ENCODE measurements around the gene PPP6R1. TPM values are rescaled to one million over a fixed set of nuclear protein-coding genes. Genes with fewer than 3 reads are reported as not detected.
"Not testable (repeated sequence)": the region's sequence is repeated elsewhere in the genome, so short reads cannot be mapped to it uniquely, and the experiment has no call there.

Gene PPP6R1
- total RNA-seq, 1 donor = 38.9 TPM

- no peak for TF ChIP-seq CTCF (IDR thresholded peaks at IDR 0.05; ENCODE audit: insufficient read depth, low read depth, low read length)
- H3K4me3 ChIP-seq (ENCODE audit: low read depth, low read length) = no peak within 1 kb of the TSS
- DNase-seq (ENCODE audit: low read depth) = no peak
These were observed 30.3 kb downstream of the PPP6R1 start, which contains the start of gene TMEM86B for GRCh38 chr19:55228403-55229031. TMEM86B (minus strand) TSS chr19:55228763; CDS start chr19:55228741, 22 bp downstream.

GRCh38 chr19:55228015-55228391 lies 30.8 kb downstream of the PPP6R1 start:
- no peak overlapping the region for H3K4me3 ChIP-seq (ENCODE audit: low read depth, low read length)
- peak; percentile 35 for DNase-seq (ENCODE audit: low read depth)
- TF ChIP-seq CTCF (IDR thresholded peaks at IDR 0.05; ENCODE audit: insufficient read depth, low read depth, low read length) = no peak

- TF ChIP-seq CTCF (IDR thresholded peaks at IDR 0.05; ENCODE audit: insufficient read depth, low read depth, low read length) = no peak
- no peak overlapping the region for H3K4me3 ChIP-seq (ENCODE audit: low read depth, low read length)
- no peak for DNase-seq (ENCODE audit: low read depth)
These were observed 31.4 kb downstream of the PPP6R1 start for GRCh38 chr19:55227241-55228014.

- TF ChIP-seq CTCF (IDR thresholded peaks at IDR 0.05; ENCODE audit: insufficient read depth, low read depth, low read length) = no peak
- no peak overlapping the region for H3K4me3 ChIP-seq (ENCODE audit: low read depth, low read length)
- DNase-seq (ENCODE audit: low read depth) = no peak
These were observed 32.0 kb downstream of the PPP6R1 start for GRCh38 chr19:55226788-55227187.

DNA sequence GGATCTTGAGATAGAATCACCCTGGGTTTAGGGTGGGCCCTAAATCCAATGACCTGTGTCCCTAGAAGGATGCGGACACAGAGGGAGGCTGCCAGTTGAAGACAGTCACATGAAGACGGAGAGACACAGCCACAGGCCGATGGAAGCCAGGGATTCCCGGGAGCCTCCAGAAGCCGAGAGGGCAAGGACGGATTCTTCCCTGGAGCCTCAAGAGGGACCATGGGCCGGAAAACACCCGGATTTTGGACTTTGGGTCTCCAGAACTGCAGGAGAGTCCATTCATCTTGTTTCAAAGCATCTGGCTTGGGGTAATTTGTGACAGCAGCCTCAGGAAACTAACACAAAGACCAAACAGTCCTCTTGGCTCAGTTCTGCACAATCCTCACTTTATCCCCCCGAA lies 32.5 kb downstream of the PPP6R1 start:
- no peak for TF ChIP-seq CTCF (IDR thresholded peaks at IDR 0.05; ENCODE audit: insufficient read depth, low read depth, low read length)
- H3K4me3 ChIP-seq (ENCODE audit: low read depth, low read length) = no peak overlapping the region
- DNase-seq (ENCODE audit: low read depth) = no peak

DNA sequence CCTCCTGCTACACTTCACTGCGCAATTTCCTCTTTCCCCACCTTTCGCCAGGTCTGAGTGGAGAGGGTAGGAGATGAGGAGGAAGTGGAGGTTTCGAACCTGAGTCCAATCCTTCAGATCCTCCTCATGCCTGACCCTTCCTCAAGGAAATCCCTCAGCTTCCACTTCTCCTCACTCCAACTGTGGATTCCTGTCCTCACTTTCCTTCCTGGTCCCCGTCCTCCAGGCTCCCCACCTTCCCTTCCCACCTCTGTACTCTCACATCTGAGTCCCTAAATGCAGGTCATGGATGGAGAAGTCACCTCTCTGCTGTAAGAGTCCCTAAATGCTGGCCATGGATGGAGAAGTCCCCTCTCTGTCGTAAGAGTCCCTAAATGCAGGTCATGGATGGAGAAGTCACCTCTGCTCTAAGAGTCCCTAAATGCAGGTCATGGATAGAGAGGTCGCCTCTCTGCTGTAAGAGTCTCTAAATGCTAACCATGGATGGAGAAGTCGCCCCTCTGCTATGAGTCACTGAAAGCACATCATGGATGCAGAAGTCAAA lies 33.3 kb downstream of the PPP6R1 start:
- H3K4me3 ChIP-seq (ENCODE audit: low read depth, low read length) = no peak overlapping the region
- no peak for DNase-seq (ENCODE audit: low read depth)
- no peak for TF ChIP-seq CTCF (IDR thresholded peaks at IDR 0.05; ENCODE audit: insufficient read depth, low read depth, low read length)

GRCh38 chr19:55224679-55225414 lies 34.0 kb downstream of the PPP6R1 start:
- not testable (repeated sequence) for H3K4me3 ChIP-seq (ENCODE audit: low read depth, low read length); DNase-seq (ENCODE audit: low read depth)

All from fibroblast of villous mesenchyme (primary cell).